Panc1 (cell line): Measurements from ENCODE around the gene SLC17A7. TPM values are rescaled to one million over a fixed set of nuclear protein-coding genes. Genes with fewer than 3 reads are reported as not detected.
"Not testable (repeated sequence)": the region's sequence is repeated elsewhere in the genome, so short reads cannot be mapped to it uniquely, and the experiment has no call there.

Experiments used
- ATAC-seq: fragments of 200-7000 bp; cut with Tn5 transposase; 2 replicates; pipeline ENCODE4 v1.9.1; 2020; ENCODE audit warnings: mild to moderate bottlenecking, moderate library complexity
- BruUV-seq: library from RNA; stranded (reverse); fragments of 400-500 nt; replicated peaks from 2 replicates; lab custom pipeline; 2021; lab: Mats Ljungman, UMichigan
- CTCF ChIA-PET: fragments of 300-600 bp; sonication (Branson Sonifier 250); formaldehyde crosslinking; loops from one replicate; lab custom pipeline; 2022; ENCODE audit warnings: antibody characterized with exemption; lab: Charles Lee
- POLR2A ChIA-PET: fragments of 300-600 bp; sonication (Branson Sonifier 250); formaldehyde crosslinking; loops from one replicate; lab custom pipeline; 2022; ENCODE audit warnings: antibody characterized with exemption; lab: Charles Lee
- DNase-seq: peaks from one replicate; pipeline ENCODE4 v3.0.0-alpha.2; 2010; ENCODE audit warnings: low read depth, low spot score
- H3K27ac ChIP-seq: 2 replicates; pipeline ENCODE4 v1.5.1; 2011; ENCODE audit warnings: mild to moderate bottlenecking, low read length, inconsistent platforms
- H3K27me3 ChIP-seq: fragments of 200-500 bp; sonication (Bioruptor generic); 2 replicates; pipeline ENCODE4 v1.6.0; 2014; ENCODE audit warnings: low read length, inconsistent platforms; ENCODE audit not compliant: control insufficient read depth, insufficient read depth
- H3K36me3 ChIP-seq: fragments of 200-500 bp; sonication (Bioruptor generic); 2 replicates; pipeline ENCODE4 v1.5.1; 2014; ENCODE audit warnings: inconsistent platforms, mild to moderate bottlenecking, low read length, moderate library complexity; ENCODE audit not compliant: control insufficient read depth, insufficient read depth
- H3K4me1 ChIP-seq: 2 replicates; pipeline ENCODE4 v1.5.1; 2011; ENCODE audit warnings: inconsistent platforms, mild to moderate bottlenecking, low read length, moderate library complexity; ENCODE audit not compliant: control insufficient read depth, insufficient read depth
- H3K4me3 ChIP-seq, 2 experiments: 2 replicates each; pipeline ENCODE4 v1.5.1; 2011 to 2012; ENCODE audit warnings: low read depth in 2 of 2, low read length in 2 of 2, mild to moderate bottlenecking in 2 of 2, inconsistent platforms in 1 of 2, moderate library complexity in 1 of 2
- H3K9me3 ChIP-seq: fragments of 200-500 bp; sonication (Bioruptor generic); 2 replicates; pipeline ENCODE4 v1.5.1; 2014; ENCODE audit warnings: low read depth, mild to moderate bottlenecking, inconsistent platforms, low read length, moderate library complexity; ENCODE audit not compliant: control insufficient read depth, insufficient read depth
- POLR2AphosphoS5 ChIP-seq: IDR thresholded peaks from 2 replicates; pipeline ENCODE4 v1.6.1; 2012; ENCODE audit warnings: mild to moderate bottlenecking, low read depth, low read length, moderate library complexity
- SIN3A ChIP-seq: IDR thresholded peaks from 2 replicates; pipeline ENCODE4 v1.6.1; 2012; ENCODE audit warnings: low read depth, mild to moderate bottlenecking, low read length, moderate library complexity, borderline replicate concordance; ENCODE audit not compliant: insufficient read depth
- TCF7L2 ChIP-seq: IDR thresholded peaks from 2 replicates; pipeline ENCODE4 v1.6.1; 2011; ENCODE audit warnings: mild to moderate bottlenecking, low read depth, low read length, inconsistent platforms
- in situ Hi-C: cut with HindIII; loops from 2 replicates; pipeline ENCODE4 v1.10.0; 2016; ENCODE audit warnings: low sequenced_read_pairs, low pct_unique_long_range_greater_than_20kb
- intact Hi-C: fragments of 100-400 bp; cut with micrococcal nuclease; formaldehyde crosslinking; loops from one replicate; pipeline ENCODE4 v1.10.0; 2022; ENCODE audit not compliant: unreplicated experiment
- total RNA-seq: library from RNA; stranded (reverse); gene quantifications from one replicate; pipeline ENCODE4 v1.2.1, GENCODE V29; 2021; ENCODE audit not compliant: unreplicated experiment
- TF ChIP-seq, protein P1 (sequence below), 2 experiments: IDR thresholded peaks; 2 replicates each; pipeline ENCODE4 v1.6.1; 2011 to 2012; ENCODE audit warnings: low read depth in 2 of 2, control low read depth in 1 of 2, low read length in 1 of 2, mild to moderate bottlenecking in 1 of 2, moderate library complexity in 1 of 2; ENCODE audit not compliant: insufficient read depth in 1 of 2
- TF ChIP-seq, protein P2 (sequence below): fragments of 450-650 bp; IDR thresholded peaks from 2 replicates; pipeline ENCODE4 v1.5.1; 2017; ENCODE audit warnings: mild to moderate bottlenecking

Gene SLC17A7
- total RNA-seq, 1 experiment from 2014 or later, result 1.2 TPM

DNA sequence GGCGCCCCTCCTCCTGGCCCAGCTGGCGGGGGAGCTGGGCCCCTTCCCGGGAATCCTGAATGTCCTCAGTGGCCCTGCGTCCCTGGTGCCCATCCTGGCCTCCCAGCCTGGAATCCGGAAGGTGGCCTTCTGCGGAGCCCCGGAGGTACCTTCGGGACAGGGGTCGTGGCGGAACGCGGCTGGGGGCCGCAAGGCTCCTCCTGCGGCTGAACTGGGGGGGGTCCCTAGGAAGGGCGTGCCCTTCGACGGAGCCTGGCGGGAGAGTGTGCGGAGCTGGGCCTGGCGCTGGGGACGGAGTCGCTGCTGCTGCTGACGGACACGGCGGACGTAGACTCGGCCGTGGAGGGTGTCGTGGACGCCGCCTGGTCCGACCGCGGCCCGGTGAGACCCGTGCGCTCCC lies 20.3 kb upstream of the SLC17A7 start:
- intact Hi-C loops (no loop called here), in situ Hi-C loops (no loop called here)

GRCh38 chr19:49461130-49461529 lies 19.8 kb upstream of the SLC17A7 start:
- POLR2A ChIA-PET, H3K27me3 ChIP-seq, H3K4me3 ChIP-seq, BruUV-seq, H3K4me1 ChIP-seq, CTCF ChIA-PET, H3K27ac ChIP-seq, in situ Hi-C loops, H3K9me3 ChIP-seq, H3K36me3 ChIP-seq, intact Hi-C loops, ATAC-seq, DNase-seq: not testable (repeated sequence)

More for the DNA sequence above, 20.3 kb upstream of the SLC17A7 start:
- DNase-seq, result no peak
- ATAC-seq, result no peak
- H3K4me3 ChIP-seq, result no peak overlapping the region
- H3K27me3 ChIP-seq, result no peaks in the 10 kb centered on the region
- ChIA-PET CTCF (no interaction called here), POLR2A (no interaction called here)
- H3K9me3 ChIP-seq, result no peaks in the 10 kb centered on the region
- H3K27ac ChIP-seq, result no peak overlapping the region
- no peaks in the 10 kb centered on the region for H3K4me1 ChIP-seq
- BruUV-seq, result no TSS peak
- TF ChIP-seq, protein P1, sequence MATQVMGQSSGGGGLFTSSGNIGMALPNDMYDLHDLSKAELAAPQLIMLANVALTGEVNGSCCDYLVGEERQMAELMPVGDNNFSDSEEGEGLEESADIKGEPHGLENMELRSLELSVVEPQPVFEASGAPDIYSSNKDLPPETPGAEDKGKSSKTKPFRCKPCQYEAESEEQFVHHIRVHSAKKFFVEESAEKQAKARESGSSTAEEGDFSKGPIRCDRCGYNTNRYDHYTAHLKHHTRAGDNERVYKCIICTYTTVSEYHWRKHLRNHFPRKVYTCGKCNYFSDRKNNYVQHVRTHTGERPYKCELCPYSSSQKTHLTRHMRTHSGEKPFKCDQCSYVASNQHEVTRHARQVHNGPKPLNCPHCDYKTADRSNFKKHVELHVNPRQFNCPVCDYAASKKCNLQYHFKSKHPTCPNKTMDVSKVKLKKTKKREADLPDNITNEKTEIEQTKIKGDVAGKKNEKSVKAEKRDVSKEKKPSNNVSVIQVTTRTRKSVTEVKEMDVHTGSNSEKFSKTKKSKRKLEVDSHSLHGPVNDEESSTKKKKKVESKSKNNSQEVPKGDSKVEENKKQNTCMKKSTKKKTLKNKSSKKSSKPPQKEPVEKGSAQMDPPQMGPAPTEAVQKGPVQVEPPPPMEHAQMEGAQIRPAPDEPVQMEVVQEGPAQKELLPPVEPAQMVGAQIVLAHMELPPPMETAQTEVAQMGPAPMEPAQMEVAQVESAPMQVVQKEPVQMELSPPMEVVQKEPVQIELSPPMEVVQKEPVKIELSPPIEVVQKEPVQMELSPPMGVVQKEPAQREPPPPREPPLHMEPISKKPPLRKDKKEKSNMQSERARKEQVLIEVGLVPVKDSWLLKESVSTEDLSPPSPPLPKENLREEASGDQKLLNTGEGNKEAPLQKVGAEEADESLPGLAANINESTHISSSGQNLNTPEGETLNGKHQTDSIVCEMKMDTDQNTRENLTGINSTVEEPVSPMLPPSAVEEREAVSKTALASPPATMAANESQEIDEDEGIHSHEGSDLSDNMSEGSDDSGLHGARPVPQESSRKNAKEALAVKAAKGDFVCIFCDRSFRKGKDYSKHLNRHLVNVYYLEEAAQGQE (IDR thresholded peaks at IDR 0.05; ENCODE audit: insufficient read depth in 1 of 2, low read depth in 2 of 2, low read length in 1 of 2), result no peak
- TF ChIP-seq TCF7L2, result no peak
- no peak for TF ChIP-seq SIN3A
- TF ChIP-seq, protein P2, sequence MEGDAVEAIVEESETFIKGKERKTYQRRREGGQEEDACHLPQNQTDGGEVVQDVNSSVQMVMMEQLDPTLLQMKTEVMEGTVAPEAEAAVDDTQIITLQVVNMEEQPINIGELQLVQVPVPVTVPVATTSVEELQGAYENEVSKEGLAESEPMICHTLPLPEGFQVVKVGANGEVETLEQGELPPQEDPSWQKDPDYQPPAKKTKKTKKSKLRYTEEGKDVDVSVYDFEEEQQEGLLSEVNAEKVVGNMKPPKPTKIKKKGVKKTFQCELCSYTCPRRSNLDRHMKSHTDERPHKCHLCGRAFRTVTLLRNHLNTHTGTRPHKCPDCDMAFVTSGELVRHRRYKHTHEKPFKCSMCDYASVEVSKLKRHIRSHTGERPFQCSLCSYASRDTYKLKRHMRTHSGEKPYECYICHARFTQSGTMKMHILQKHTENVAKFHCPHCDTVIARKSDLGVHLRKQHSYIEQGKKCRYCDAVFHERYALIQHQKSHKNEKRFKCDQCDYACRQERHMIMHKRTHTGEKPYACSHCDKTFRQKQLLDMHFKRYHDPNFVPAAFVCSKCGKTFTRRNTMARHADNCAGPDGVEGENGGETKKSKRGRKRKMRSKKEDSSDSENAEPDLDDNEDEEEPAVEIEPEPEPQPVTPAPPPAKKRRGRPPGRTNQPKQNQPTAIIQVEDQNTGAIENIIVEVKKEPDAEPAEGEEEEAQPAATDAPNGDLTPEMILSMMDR, result no peak
- no peak for TF ChIP-seq POLR2AphosphoS5
- H3K36me3 ChIP-seq, result no peaks in the 10 kb centered on the region

DNA sequence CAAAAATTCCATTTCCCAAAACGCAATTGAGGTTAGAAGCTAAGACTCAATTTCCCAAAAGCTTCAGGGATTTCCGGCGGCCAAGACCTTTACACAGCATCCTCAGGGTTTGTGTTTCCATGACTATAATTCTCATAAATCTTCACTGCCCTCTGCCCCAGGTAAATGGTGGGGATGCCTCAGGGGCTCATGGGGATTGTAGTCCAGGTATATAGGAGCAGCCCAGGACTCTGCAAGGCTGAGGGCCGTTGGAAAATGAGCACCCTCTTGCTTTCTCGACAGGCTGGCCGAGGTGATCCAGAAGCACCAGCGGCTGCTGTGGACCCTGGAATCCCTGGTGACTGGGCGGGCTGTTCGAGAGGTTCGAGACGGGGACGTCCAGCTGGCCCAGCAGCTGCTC lies 18.1 kb upstream of the SLC17A7 start:
- POLR2A ChIA-PET, result no interaction called here
- no TSS peak for BruUV-seq
- CTCF ChIA-PET, result no interaction called here

More for the DNA sequence above, 18.1 kb upstream of the SLC17A7 start:
- Histone ChIP-seq H3K27ac (no peak overlapping the region), H3K27me3 (no peaks in the 10 kb centered on the region), H3K36me3 (no peaks in the 10 kb centered on the region), H3K4me3 (no peak overlapping the region), H3K9me3 (no peaks in the 10 kb centered on the region), H3K4me1 (no peaks in the 10 kb centered on the region; the same call in 1 of the 2 replicates)
- intact Hi-C loops (no loop called here), in situ Hi-C loops (no loop called here)
- TF ChIP-seq SIN3A (no peak), POLR2AphosphoS5 (no peak), TCF7L2 (no peak)
- TF ChIP-seq, protein P1 (IDR thresholded peaks at IDR 0.05; ENCODE audit: insufficient read depth in 1 of 2, low read depth in 2 of 2, low read length in 1 of 2), result no peak
- TF ChIP-seq, protein P2, result no peak
- ATAC-seq (no peak), DNase-seq (no peak)
